GM12878 (cell line): ENCODE data around the gene CFAP70. TPM values are rescaled to one million over a fixed set of nuclear protein-coding genes. Genes with fewer than 3 reads are reported as not detected.

Source experiments
- ATAC-seq: fragments of 200-7000 bp; cut with Tn5 transposase; 3 replicates; pipeline ENCODE4 v1.9.1; 2020; ENCODE audit warnings: mild to moderate bottlenecking, moderate library complexity
- BruUV-seq: library from RNA; stranded (reverse); fragments of 400-500 nt; replicated peaks from 2 replicates; lab custom pipeline; 2021; lab: Mats Ljungman, UMichigan
- CTCF ChIA-PET: fragments of 300-600 bp; sonication (Branson Sonifier 250); formaldehyde crosslinking; extraction: SDS; loops from one replicate; lab custom pipeline; 2021; ENCODE audit warnings: inconsistent platforms; lab: Yijun Ruan, JAX
- POLR2A ChIA-PET: fragments of 350-600 bp; formaldehyde crosslinking; extraction: SDS; loops from one replicate; lab custom pipeline; 2021; ENCODE audit warnings: inconsistent platforms; lab: Charles Lee
- RAD21 ChIA-PET: fragments of 300-600 bp; sonication (Branson Sonifier 250); formaldehyde crosslinking; loops from one replicate; lab custom pipeline; 2023; ENCODE audit warnings: antibody characterized with exemption; ENCODE audit not compliant: unreplicated experiment; lab: Charles Lee
- SMC1A ChIA-PET: fragments of 300-600 bp; sonication (Branson Sonifier 250); formaldehyde crosslinking; loops from one replicate; lab custom pipeline; 2023; ENCODE audit not compliant: unreplicated experiment, uncharacterized antibody; lab: Charles Lee
- DNase-seq: peaks from one replicate; pipeline ENCODE4 v3.0.0-alpha.2; 2011; ENCODE audit warnings: low read depth, low spot score
- FAIRE-seq: peaks from 3 replicates; lab custom pipeline; 2011; peaks lifted over from hg19 to GRCh38; lab: Jason Lieb, UNC
- H2AFZ ChIP-seq: 2 replicates; pipeline ENCODE4 v1.6.0; 2011; ENCODE audit warnings: low read depth, low read length, control low read depth; ENCODE audit not compliant: control insufficient read depth
- H3K27ac ChIP-seq: 2 replicates; pipeline ENCODE4 v1.5.1; 2011; ENCODE audit warnings: control low read depth; ENCODE audit not compliant: control insufficient read depth, insufficient read depth
- H3K27me3 ChIP-seq, 2 experiments: replicated peaks in 1 of 2; 2 replicates each; pipeline versions ENCODE4 v1.6.0 to v1.6.1; 2011; ENCODE audit warnings: low read length in 1 of 2; ENCODE audit not compliant: control insufficient read depth in 2 of 2, insufficient read depth in 2 of 2
- H3K36me3 ChIP-seq, 2 experiments: 2 replicates each; pipeline ENCODE4 v1.5.1; 2011; ENCODE audit warnings: low read length in 1 of 2; ENCODE audit not compliant: control insufficient read depth in 2 of 2, insufficient read depth in 2 of 2
- H3K4me1 ChIP-seq: 2 replicates; pipeline ENCODE4 v1.6.1; 2011; ENCODE audit warnings: mild to moderate bottlenecking, low read length, moderate library complexity, mixed read lengths; ENCODE audit not compliant: control insufficient read depth, insufficient read depth
- H3K4me2 ChIP-seq: 2 replicates; pipeline ENCODE4 v1.6.0; 2011; ENCODE audit warnings: control low read depth; ENCODE audit not compliant: control insufficient read depth, insufficient read depth
- H3K4me3 ChIP-seq: fragments of 200-600 bp; sonication (generic); 2 replicates; pipeline ENCODE4 v1.5.1; 2016
- H3K79me2 ChIP-seq: 2 replicates; pipeline ENCODE4 v1.6.0; 2011; ENCODE audit warnings: low read length; ENCODE audit not compliant: control insufficient read depth, insufficient read depth
- H3K9ac ChIP-seq: 2 replicates; pipeline ENCODE4 v1.8.0; 2011; ENCODE audit warnings: low read length, control low read depth, mixed read lengths; ENCODE audit not compliant: control insufficient read depth, insufficient read depth
- H3K9me3 ChIP-seq: replicated peaks from 3 replicates; pipeline ENCODE4 v1.5.1; 2011; ENCODE audit warnings: mild to moderate bottlenecking, low read length; ENCODE audit not compliant: control insufficient read depth, insufficient read depth
- H4K20me1 ChIP-seq: 2 replicates; pipeline ENCODE4 v1.6.0; 2011; ENCODE audit not compliant: control insufficient read depth, insufficient read depth
- BACH1 ChIP-seq: fragments of 450-650 bp; IDR thresholded peaks from 2 replicates; pipeline ENCODE4 v1.6.1; 2017; ENCODE audit warnings: mild to moderate bottlenecking, borderline replicate concordance
- CEBPB ChIP-seq, 2 experiments: fragments of 150-350 bp in 1 of 2; IDR thresholded peaks; 2 replicates each; pipeline ENCODE4 v1.6.1; 2012 to 2014; ENCODE audit warnings: low read depth in 2 of 2, low read length in 2 of 2, borderline replicate concordance in 1 of 2, inconsistent platforms in 1 of 2
- CHD4 ChIP-seq: fragments of 200-600 bp; sonication (generic); IDR thresholded peaks from 2 replicates; pipeline ENCODE4 v1.6.1; 2016; ENCODE audit warnings: mild to moderate bottlenecking
- NFIC ChIP-seq: IDR thresholded peaks from 2 replicates; pipeline ENCODE4 v1.6.1; 2012; ENCODE audit warnings: low read depth, mild to moderate bottlenecking, inconsistent platforms, low read length, moderate library complexity
- NFYB ChIP-seq: IDR thresholded peaks from 2 replicates; pipeline ENCODE4 v1.6.1; 2011; ENCODE audit warnings: low read depth, mild to moderate bottlenecking, low read length, improper control_type of control experiment, moderate library complexity; ENCODE audit not compliant: insufficient read depth
- PAX8 ChIP-seq: fragments of 450-650 bp; IDR thresholded peaks from 2 replicates; pipeline ENCODE4 v1.6.1; 2017; ENCODE audit warnings: mild to moderate bottlenecking, moderate library complexity
- PML ChIP-seq: IDR thresholded peaks from 2 replicates; pipeline ENCODE4 v1.6.1; 2012; ENCODE audit warnings: low read length, inconsistent platforms
- POLR2A ChIP-seq: IDR thresholded peaks from 2 replicates; pipeline ENCODE4 v1.6.1; 2011; ENCODE audit warnings: low read depth, mild to moderate bottlenecking, low read length
- SMAD5 ChIP-seq: IDR thresholded peaks from 2 replicates; pipeline ENCODE4 v1.6.1; 2016; ENCODE audit warnings: antibody characterized with exemption, low read depth
- SUPT20H ChIP-seq: IDR thresholded peaks from 2 replicates; pipeline ENCODE4 v1.6.1; 2011; ENCODE audit warnings: low read depth, mild to moderate bottlenecking, low read length, moderate library complexity, borderline replicate concordance; ENCODE audit not compliant: control insufficient read depth
- TARDBP ChIP-seq: IDR thresholded peaks from 2 replicates; pipeline ENCODE4 v1.6.1; 2016; ENCODE audit warnings: borderline replicate concordance
- ZNF207 ChIP-seq: fragments of 450-650 bp; IDR thresholded peaks from 2 replicates; pipeline ENCODE4 v1.6.1; 2014; ENCODE audit warnings: antibody characterized with exemption, mild to moderate bottlenecking, borderline replicate concordance
- ZNF622 ChIP-seq: fragments of 450-650 bp; IDR thresholded peaks from 2 replicates; pipeline ENCODE4 v1.6.1; 2017; ENCODE audit warnings: mild to moderate bottlenecking, inconsistent platforms
- in situ Hi-C: fragments of 300-500 bp; cut with MboI; formaldehyde crosslinking; loops from 9 replicates; pipeline ENCODE4 v1.14.3; 2018; ENCODE audit warnings: mixed read lengths
- intact Hi-C: fragments of 100-400 bp; cut with micrococcal nuclease; formaldehyde crosslinking; loops from one replicate; pipeline ENCODE4 v1.14.2; 2022; ENCODE audit not compliant: unreplicated experiment
- polyA plus RNA-seq, 11 experiments: library from polyadenylated mRNA; depleted of rRNA in 4 of 11; unstranded in 6 of 11; stranded (reverse) in 5 of 11; fragments of >200 nt; fragmentation: Nextera tagmentation in 4 of 11; fragmentation: Illumina TruSeq in 1 of 11; extraction: Ambion mirVana in 4 of 11; extraction: Trizol in 1 of 11; gene quantifications; 1 replicate in 1 of 11; 2 replicates in 10 of 11; pipeline versions ENCODE4 v1.2.1 to v1.2.3, GENCODE V29; 2011 to 2016; ENCODE audit warnings: inconsistent platforms in 2 of 11, missing spikeins in 2 of 11, low read depth in 1 of 11
- total RNA-seq, 4 experiments: library from RNA; depleted of rRNA in 3 of 4; stranded (reverse); fragments of >200 nt in 3 of 4; fragmentation: Illumina TruSeq in 1 of 4; extraction: Trizol in 1 of 4; gene quantifications; 2 replicates each; pipeline versions ENCODE4 v1.2.1 to v1.2.3, GENCODE V29; 2013 to 2021

CFAP70 gene
- total and polyA plus RNA-seq, 10 of the 15 experiments (the other 5 are each of a cell fraction or from before 2014, with no cell fraction given): 0.21 to 1.1 (median 0.42) TPM

DNA sequence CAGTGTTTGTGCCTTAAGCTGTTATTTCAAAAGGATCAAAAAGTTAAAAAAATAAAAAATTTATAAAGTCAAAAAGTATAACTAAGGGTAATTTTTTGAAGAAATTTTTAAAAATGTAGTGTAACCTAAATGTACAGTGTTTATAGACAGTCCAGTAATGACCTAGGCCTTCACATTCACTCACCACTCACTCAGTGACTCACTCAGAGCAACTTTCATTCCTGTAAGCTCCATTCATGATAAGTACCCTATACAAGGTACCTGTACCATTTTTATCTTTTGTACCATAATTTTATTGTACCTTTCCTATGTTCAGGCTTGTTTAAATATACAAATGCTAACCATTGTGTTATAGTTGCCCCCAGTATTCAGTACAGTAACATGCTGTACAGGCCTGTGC is 133.1 kb downstream of the CFAP70 start:
- POLR2A ChIA-PET: interaction anchor here (0.5 to 0.7 kb wide), 2 partner anchors 88 to 918 kb away, joined by 4 to 5 read pairs; no protein-coding TSS in a partner anchor
- Histone ChIP-seq H3K9ac (no peak overlapping the region), H3K27me3 (no peaks in the 10 kb centered on the region), H3K36me3 (no peaks in the 10 kb centered on the region; a peak in 1 of 4 replicates), H3K4me1 (no peaks in the 10 kb centered on the region), H3K27ac (no peak overlapping the region), H3K79me2 (no peaks in the 10 kb centered on the region), H4K20me1 (no peaks in the 10 kb centered on the region), H2AFZ (no peak overlapping the region), H3K4me2 (no peak overlapping the region), H3K4me3 (no peak overlapping the region), H3K9me3 (no peaks in the 10 kb centered on the region)
- ATAC-seq (no peak), DNase-seq (no peak), FAIRE-seq (no peak)
- in situ Hi-C loops (no loop called here), intact Hi-C loops (no loop called here)
- TF ChIP-seq ZNF207 (no peak), POLR2A (no peak), SUPT20H (no peak), BACH1 (no peak), CEBPB (IDR thresholded peaks at IDR 0.05; ENCODE audit: borderline replicate concordance in 1 of 2, low read depth in 2 of 2, low read length in 2 of 2) (no peak), NFYB (no peak), CHD4 (no peak), PML (no peak), TARDBP (no peak), PAX8 (no peak), NFIC (no peak), ZNF622 (no peak), SMAD5 (no peak)
- no TSS peak for BruUV-seq
- RAD21 ChIA-PET: no interaction called here
- SMC1A ChIA-PET: no interaction called here
- CTCF ChIA-PET: interaction anchor here (1.3 to 2.0 kb wide), 2 partner anchors 8 to 76 kb away, joined by 4 to 8 read pairs; no protein-coding TSS in a partner anchor
